Heart left ventricle (tissue), 16 donors: Measurements from ENCODE around the gene USP48. TPM values are rescaled to one million over a fixed set of nuclear protein-coding genes. Genes with fewer than 3 reads are reported as not detected.

Experiments
- ATAC-seq, 4 donors: fragments of 200-7000 bp; cut with Tn5 transposase; one replicate each; pipeline ENCODE4 v1.9.1; 2020 to 2022; ENCODE audit warnings: moderate library complexity in 4 of 4, mild to moderate bottlenecking in 3 of 4, moderate number of reproducible peaks in 1 of 4
- DNase-seq, 5 donors: peaks; one replicate each; pipeline ENCODE4 v3.0.0-alpha.2; 2020
- H3K27ac ChIP-seq, 12 donors: fragments of 200-600 bp; sonication (generic) in 4 of 12; one replicate each; pipeline versions ENCODE4 v1.5.0 to v1.8.0; 2016 to 2022; ENCODE audit warnings: mild to moderate bottlenecking in 2 of 12
- H3K27me3 ChIP-seq, 9 donors: fragments of 200-600 bp; sonication (generic) in 2 of 9; one replicate each; pipeline versions ENCODE4 v1.5.1 to v1.8.0; 2016 to 2022; ENCODE audit warnings: mild to moderate bottlenecking in 3 of 9
- H3K36me3 ChIP-seq, 9 donors: fragments of 200-600 bp; sonication (generic) in 2 of 9; one replicate each; pipeline versions ENCODE4 v1.5.0 to v1.8.0; 2018 to 2022; ENCODE audit warnings: mild to moderate bottlenecking in 2 of 9
- H3K4me1 ChIP-seq, 12 donors: fragments of 200-600 bp; sonication (generic) in 4 of 12; one replicate each; pipeline versions ENCODE4 v1.5.0 to v1.8.0; 2016 to 2022; ENCODE audit warnings: mild to moderate bottlenecking in 3 of 12
- H3K4me3 ChIP-seq, 12 donors: fragments of 200-600 bp; sonication (generic) in 4 of 12; one replicate each; pipeline versions ENCODE4 v1.5.0 to v1.8.0; 2017 to 2022; ENCODE audit warnings: mild to moderate bottlenecking in 9 of 12, moderate library complexity in 4 of 12
- H3K9me3 ChIP-seq, 12 donors: fragments of 200-600 bp; sonication (generic) in 4 of 12; one replicate each; pipeline versions ENCODE4 v1.5.0 to v1.8.0; 2016 to 2022; ENCODE audit warnings: mild to moderate bottlenecking in 1 of 12
- POLR2A ChIP-seq, 2 donors: fragments of 450-650 bp; IDR thresholded peaks; one replicate each; pipeline ENCODE4 v1.6.1; 2017; ENCODE audit warnings: antibody characterized with exemption in 2 of 2, mild to moderate bottlenecking in 2 of 2, moderate library complexity in 2 of 2
- WGBS, 4 donors: extraction: QIAGEN DNeasy Blood & Tissue Kit in 2 of 4; methylation state at CpG; one replicate each; pipeline versions ENCODE4 v1.1.5 to v1.1.7; 2013 to 2018; 5-methylcytosine and 5-hydroxymethylcytosine counted together
- intact Hi-C, 10 donors: fragments of 100-400 bp; cut with DNase I; formaldehyde crosslinking; loops; one replicate each; pipeline versions ENCODE4 v1.11.1 to v1.14.2; 2022
- polyA plus RNA-seq, 2 donors: library from polyadenylated mRNA; stranded (reverse); fragments of 200-250 nt; gene quantifications; one replicate each; pipeline ENCODE4 v1.2.3, GENCODE V29; 2013
- total RNA-seq, 9 donors: library from RNA; depleted of rRNA in 2 of 9; stranded (reverse); fragments of >200 nt in 2 of 9; fragmentation: NEBNext Ultra II Directional in 3 of 9; extraction: Animal tissue kit (Norgen Biotek cat#: 25700) in 3 of 9; gene quantifications; one replicate each; pipeline versions ENCODE4 v1.1.0 to v1.2.4, GENCODE V29; 2016 to 2023
- TF ChIP-seq, protein P1 (sequence below), 12 donors: fragments of 200-600 bp; sonication (generic) in 4 of 12; IDR thresholded peaks; one replicate each; pipeline versions ENCODE4 v1.5.0 to v1.8.0; 2018 to 2022; ENCODE audit warnings: antibody characterized with exemption in 12 of 12, mild to moderate bottlenecking in 5 of 12
- donor health status: ischemic (EF 13 %, LVEDD 7.1; RV severe dilation, severe dysfunction).
- donor health status: healthy with polysubstance abuse.
- donor health status: DM: no; HTN: yes; CAD: no.
- donor health status: DM: no; HTN: no; CAD: no.
- donor health status: ischemic (EF 25% LVEDD 6.9; RV normal size, moderate dysfunction).
- donor health status: ischemic (EF 25% LVEDD 5.7; RV mildly dilated, moderate dysfunction).
- donor health status: healthy.
- donor health status: DM: yes; HTN: yes; CAD: no.
- donor health status: ischemic (EF 35%, LVEDD 5.7; RV mildly dilated, moderate dysfunction).
- donor health status: nonischemic (EF 11% LVEDD 7.7; RV severe dilation, severe dysfunction).
- donor health status: DM: yes; HTN: yes; CAD: no.
- donor health status: PGD.
- donor health status: ischemic (EF 29% LVEDD 5.4; RV normal size, mild dysfunction).
- donor health status: nonischemic (EF 23%, LVEDD 6.1; RV moderate dilation, normal function).

USP48 gene
- total and polyA plus RNA-seq, 11 donors = 17.3 to 45.5 (median 38.8) TPM

DNA sequence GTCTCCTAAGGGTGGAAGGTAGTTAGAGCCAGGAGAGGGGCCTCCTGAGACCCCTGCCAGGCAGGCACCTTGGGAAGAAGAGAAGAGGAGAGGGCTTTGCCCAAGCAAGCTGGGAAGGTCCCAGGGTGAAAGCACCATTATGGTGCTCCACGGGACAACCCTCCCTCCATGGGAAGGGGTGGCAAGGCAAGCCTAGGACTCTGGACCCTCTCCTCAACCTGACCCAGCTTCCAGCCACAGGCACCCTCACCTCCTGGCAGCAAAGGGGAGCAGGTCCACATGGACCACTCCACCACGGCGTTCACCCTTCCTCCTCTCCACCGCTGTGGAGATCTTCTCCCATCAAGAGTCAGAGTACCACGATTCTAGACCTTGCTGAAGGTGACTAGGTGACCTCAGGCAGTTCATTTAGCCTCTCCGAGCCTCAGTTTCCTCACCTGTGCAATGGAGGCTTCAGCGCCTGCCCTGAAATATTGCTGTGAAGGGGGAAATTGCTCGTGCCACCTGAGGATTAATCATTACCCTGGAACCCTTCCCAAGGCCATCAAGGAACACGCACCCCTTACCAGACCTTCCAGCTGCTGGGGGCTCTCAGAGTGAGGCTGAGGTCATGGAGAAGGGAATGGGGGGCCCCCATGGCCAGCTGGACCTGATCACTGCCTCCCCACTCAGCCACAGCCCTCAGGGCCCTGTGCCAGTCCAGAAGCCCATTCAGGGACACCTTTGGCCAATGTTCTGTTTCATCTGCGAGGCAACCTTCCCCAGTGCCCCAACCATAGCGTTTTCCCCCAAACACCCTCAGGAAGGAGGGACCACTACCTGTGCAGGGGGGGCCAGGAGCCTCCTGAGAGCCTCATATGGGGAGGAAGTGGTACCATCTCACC lies 115.4 kb downstream of the USP48 start:
- H3K9me3 ChIP-seq = no peaks in the 10 kb centered on the region
- H3K4me1 ChIP-seq = peaks cover 0 to 74% (median 31%) of the 10 kb centered on the region in 12 donors
- no peak for ATAC-seq
- H3K36me3 ChIP-seq = no peaks in the 10 kb centered on the region
- TF ChIP-seq, protein P1, sequence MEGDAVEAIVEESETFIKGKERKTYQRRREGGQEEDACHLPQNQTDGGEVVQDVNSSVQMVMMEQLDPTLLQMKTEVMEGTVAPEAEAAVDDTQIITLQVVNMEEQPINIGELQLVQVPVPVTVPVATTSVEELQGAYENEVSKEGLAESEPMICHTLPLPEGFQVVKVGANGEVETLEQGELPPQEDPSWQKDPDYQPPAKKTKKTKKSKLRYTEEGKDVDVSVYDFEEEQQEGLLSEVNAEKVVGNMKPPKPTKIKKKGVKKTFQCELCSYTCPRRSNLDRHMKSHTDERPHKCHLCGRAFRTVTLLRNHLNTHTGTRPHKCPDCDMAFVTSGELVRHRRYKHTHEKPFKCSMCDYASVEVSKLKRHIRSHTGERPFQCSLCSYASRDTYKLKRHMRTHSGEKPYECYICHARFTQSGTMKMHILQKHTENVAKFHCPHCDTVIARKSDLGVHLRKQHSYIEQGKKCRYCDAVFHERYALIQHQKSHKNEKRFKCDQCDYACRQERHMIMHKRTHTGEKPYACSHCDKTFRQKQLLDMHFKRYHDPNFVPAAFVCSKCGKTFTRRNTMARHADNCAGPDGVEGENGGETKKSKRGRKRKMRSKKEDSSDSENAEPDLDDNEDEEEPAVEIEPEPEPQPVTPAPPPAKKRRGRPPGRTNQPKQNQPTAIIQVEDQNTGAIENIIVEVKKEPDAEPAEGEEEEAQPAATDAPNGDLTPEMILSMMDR (IDR thresholded peaks at IDR 0.05) = no peak
- no peak for TF ChIP-seq POLR2A (IDR thresholded peaks at IDR 0.05)
- 86 to 94% (median 90%) methylated on average over 9 to 11 of the region's 11 CpGs for WGBS, 4 donors
- intact Hi-C loops = loop anchor here in 1 of 10 donors (10.0 kb wide), 1 partner anchor 433 kb away; no protein-coding TSS in a partner anchor
- H3K4me3 ChIP-seq = no peak overlapping the region
- H3K27ac ChIP-seq = peak overlapping the region in 2 of 12 donors; percentile 64 to 71
- H3K27me3 ChIP-seq = peaks cover 0 to 59% (median 22%) of the 10 kb centered on the region in 9 donors
- DNase-seq = no peak

DNA sequence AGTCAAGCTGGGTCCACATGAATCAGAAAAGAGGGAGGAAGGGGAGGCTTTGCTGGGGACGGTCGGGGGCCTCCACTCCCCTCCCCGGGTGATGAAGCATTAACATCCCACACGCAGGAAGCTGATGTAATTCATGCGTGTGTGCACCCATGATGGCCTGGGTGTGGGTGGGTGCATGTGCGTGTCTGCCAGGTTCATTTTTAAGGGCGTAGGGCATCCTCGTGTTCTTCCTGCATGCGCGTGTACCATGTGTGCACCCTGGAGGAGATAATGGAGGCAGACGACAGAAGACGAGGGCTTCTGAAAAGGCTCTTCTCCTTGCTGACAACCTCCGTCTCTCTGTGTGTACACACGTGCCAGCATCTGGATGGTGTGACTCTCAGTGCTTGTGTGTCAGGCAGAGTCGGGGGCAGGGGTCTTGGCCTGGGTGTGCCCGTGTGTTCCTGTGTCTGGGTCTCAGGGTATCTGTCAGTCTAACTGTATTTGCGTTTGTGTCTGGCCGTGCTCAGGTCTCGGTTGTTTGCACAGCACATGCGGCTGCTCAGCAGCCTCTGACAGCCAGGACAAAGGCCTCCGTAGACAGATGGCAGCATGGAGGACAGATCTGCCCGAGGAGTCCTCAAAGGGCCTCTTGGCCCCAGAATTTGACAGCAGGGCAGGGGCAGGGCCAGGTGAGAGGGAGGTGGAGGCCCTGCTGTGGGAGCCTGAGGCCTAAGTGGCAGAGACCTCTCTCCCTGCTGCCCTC lies 116.2 kb downstream of the USP48 start:
- Histone ChIP-seq H3K27me3 (peaks cover 0 to 59% (median 22%) of the 10 kb centered on the region in 9 donors), H3K27ac (peak overlapping the region in 5 of 12 donors; percentile 34 to 71 (median 56)), H3K4me1 (peaks cover 0 to 66% (median 23%) of the 10 kb centered on the region in 12 donors), H3K4me3 (no peak overlapping the region), H3K36me3 (no peaks in the 10 kb centered on the region), H3K9me3 (no peaks in the 10 kb centered on the region)
- TF ChIP-seq, protein P1 (IDR thresholded peaks at IDR 0.05) = no peak
- TF ChIP-seq POLR2A (IDR thresholded peaks at IDR 0.05) = no peak
- WGBS, 4 donors = 56 to 62% (median 60%) methylated on average over 18 to 22 of the region's 22 CpGs
- intact Hi-C loops = loop anchor here in 1 of 10 donors (10.0 kb wide), 1 partner anchor 432 kb away; no protein-coding TSS in a partner anchor
- no peak for DNase-seq
- ATAC-seq = peak in 1 of 4 donors; percentile 6

DNA sequence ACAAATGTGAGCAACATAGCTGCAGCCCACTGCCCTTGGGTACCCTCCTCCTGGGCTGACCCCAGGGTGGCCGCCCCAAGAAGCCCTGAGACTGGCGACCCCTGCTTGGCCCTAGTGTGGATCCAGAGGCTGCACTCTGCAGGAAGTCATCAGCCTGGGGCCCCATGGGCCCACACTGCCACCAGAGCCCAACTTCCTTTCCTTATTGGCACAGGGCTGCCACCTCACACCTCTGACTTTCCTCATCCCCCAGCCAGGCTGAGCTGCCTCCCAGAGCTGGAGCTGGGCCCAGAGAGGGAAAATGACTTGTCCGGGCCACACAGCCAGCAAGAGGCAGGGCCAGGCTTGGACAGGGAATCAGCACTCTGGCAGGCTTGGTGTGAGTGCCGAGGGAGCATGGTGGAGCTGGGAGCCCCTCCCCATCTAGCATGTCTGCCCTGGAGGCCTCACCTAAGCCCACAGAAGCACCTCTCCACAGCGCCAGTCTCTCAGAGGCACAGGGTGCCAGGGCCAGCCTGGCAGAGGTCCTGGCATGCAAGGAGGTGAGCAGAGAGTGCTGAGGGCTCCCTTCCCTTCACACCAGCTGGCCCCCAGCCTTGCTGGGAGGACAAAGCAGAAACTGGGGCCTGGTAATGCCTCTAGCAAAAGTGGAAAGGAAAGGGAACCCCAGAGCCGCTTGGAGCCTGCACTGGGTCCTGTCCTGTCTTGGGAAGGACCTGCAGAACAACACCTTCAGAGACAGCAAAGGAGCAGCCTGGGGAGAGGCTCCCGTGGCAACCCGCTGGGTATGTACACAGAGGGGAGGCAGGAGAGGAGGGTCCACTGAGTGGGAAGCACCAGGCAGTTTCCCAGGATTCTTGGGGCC lies 117.0 kb downstream of the USP48 start:
- no peak for TF ChIP-seq POLR2A (IDR thresholded peaks at IDR 0.05)
- TF ChIP-seq, protein P1 (IDR thresholded peaks at IDR 0.05) = no peak
- H3K9me3 ChIP-seq = no peaks in the 10 kb centered on the region
- peaks cover 0 to 59% (median 22%) of the 10 kb centered on the region in 9 donors for H3K27me3 ChIP-seq
- H3K4me1 ChIP-seq = peaks cover 0 to 58% (median 22%) of the 10 kb centered on the region in 12 donors
- intact Hi-C loops = loop anchor here in 1 of 10 donors (10.0 kb wide), 1 partner anchor 431 kb away; no protein-coding TSS in a partner anchor
- 47 to 86% (median 59%) methylated on average over 6 to 8 of the region's 8 CpGs for WGBS, 4 donors
- ATAC-seq (peak; percentile 65 to 80 (median 72)), DNase-seq (peak in 3 of 5 donors; percentile 45 to 83 (median 69))
- H3K36me3 ChIP-seq = no peaks in the 10 kb centered on the region
- H3K27ac ChIP-seq = peak overlapping the region in 5 of 12 donors; percentile 34 to 71 (median 56)
- no peak overlapping the region for H3K4me3 ChIP-seq
